PC-3 (cell line): ENCODE measurements around the gene FAM151A. TPM values are rescaled to one million over a fixed set of nuclear protein-coding genes. Genes with fewer than 3 reads are reported as not detected.

ENCODE experiments used
- ATAC-seq: fragments of 200-7000 bp; cut with Tn5 transposase; 2 replicates; pipeline ENCODE4 v1.9.1; 2020; ENCODE audit warnings: mild to moderate bottlenecking, moderate library complexity
- BruUV-seq: library from RNA; stranded (reverse); fragments of 400-500 nt; replicated peaks from 2 replicates; lab custom pipeline; 2021; lab: Mats Ljungman, UMichigan
- CTCF ChIA-PET: fragments of 300-600 bp; sonication (Branson Sonifier 250); formaldehyde crosslinking; loops from one replicate; lab custom pipeline; 2022; ENCODE audit warnings: antibody characterized with exemption; lab: Charles Lee
- POLR2A ChIA-PET: fragments of 300-600 bp; sonication (Branson Sonifier 250); formaldehyde crosslinking; loops from one replicate; lab custom pipeline; 2022; ENCODE audit warnings: antibody characterized with exemption; ENCODE audit not compliant: unreplicated experiment; lab: Charles Lee
- DNase-seq: peaks from one replicate; pipeline ENCODE4 v3.0.0-alpha.2; 2015
- H2AFZ ChIP-seq: fragments of 300-600 bp; sonication (generic); 2 replicates; pipeline ENCODE4 v1.6.0; 2016; ENCODE audit warnings: antibody characterized with exemption, low read length
- H3F3A ChIP-seq: fragments of 300-600 bp; sonication (generic); one replicate; pipeline ENCODE4 v1.6.0; 2017; ENCODE audit warnings: antibody characterized with exemption, low read length, control low read depth, mild to moderate bottlenecking; ENCODE audit not compliant: unreplicated experiment
- H3K27ac ChIP-seq: fragments of 300-600 bp; sonication (generic); 2 replicates; pipeline ENCODE4 v1.5.1; 2016; ENCODE audit warnings: mild to moderate bottlenecking, low read length
- H3K27me3 ChIP-seq: fragments of 300-600 bp; sonication (generic); 2 replicates; pipeline ENCODE4 v1.6.1; 2016; ENCODE audit warnings: low read length, mixed read lengths
- H3K36me3 ChIP-seq: fragments of 300-600 bp; sonication (generic); 2 replicates; pipeline ENCODE4 v1.6.1; 2016; ENCODE audit warnings: low read depth, mixed run types, low read length, mixed read lengths
- H3K4me1 ChIP-seq: fragments of 300-600 bp; sonication (generic); 2 replicates; pipeline ENCODE4 v1.5.1; 2016; ENCODE audit warnings: low read length; ENCODE audit not compliant: insufficient read depth
- H3K4me2 ChIP-seq: fragments of 300-600 bp; sonication (generic); 2 replicates; pipeline ENCODE4 v1.6.0; 2016; ENCODE audit warnings: low read length
- H3K4me3 ChIP-seq: fragments of 300-600 bp; sonication (generic); 2 replicates; pipeline ENCODE4 v1.5.1; 2016; ENCODE audit warnings: mild to moderate bottlenecking, low read length, mixed read lengths
- H3K79me2 ChIP-seq: fragments of 300-600 bp; sonication (generic); 2 replicates; pipeline ENCODE4 v1.6.1; 2017; ENCODE audit warnings: low read length, mixed read lengths
- H3K9ac ChIP-seq: fragments of 300-600 bp; sonication (generic); 2 replicates; pipeline ENCODE4 v1.6.0; 2016; ENCODE audit warnings: mild to moderate bottlenecking, low read length
- H3K9me2 ChIP-seq: fragments of 300-600 bp; sonication (generic); replicated peaks from 2 replicates; pipeline ENCODE4 v1.6.1; 2016; ENCODE audit warnings: mixed run types, low read length, mixed read lengths
- H3K9me3 ChIP-seq: fragments of 300-600 bp; sonication (generic); 2 replicates; pipeline ENCODE4 v1.6.1; 2016; ENCODE audit warnings: low read length, mixed read lengths
- H4K20me1 ChIP-seq: fragments of 300-600 bp; sonication (generic); 2 replicates; pipeline ENCODE4 v1.6.1; 2016; ENCODE audit warnings: low read length, mixed read lengths
- CTCF ChIP-seq: fragments of 300-600 bp; sonication (generic); conservative IDR thresholded peaks from 2 replicates; pipeline ENCODE4 v1.5.1; 2017; ENCODE audit warnings: antibody characterized with exemption, low read depth, mild to moderate bottlenecking, low read length
- EZH2 ChIP-seq: fragments of 300-600 bp; sonication (generic); IDR thresholded peaks from one replicate; pipeline ENCODE4 v1.6.1; 2017; ENCODE audit warnings: antibody characterized with exemption, mild to moderate bottlenecking, low read length; ENCODE audit not compliant: unreplicated experiment
- EZH2phosphoT487 ChIP-seq: fragments of 300-600 bp; sonication (generic); IDR thresholded peaks from 2 replicates; pipeline ENCODE4 v1.6.1; 2018; ENCODE audit warnings: mild to moderate bottlenecking, antibody characterized with exemption, low read length, borderline replicate concordance
- intact Hi-C: fragments of 100-400 bp; cut with micrococcal nuclease; formaldehyde crosslinking; loops from 2 replicates; pipeline ENCODE4 v1.9.0; 2023
- total RNA-seq: library from RNA; depleted of rRNA; stranded (reverse); fragments of >200 nt; gene quantifications from 2 replicates; pipeline ENCODE4 v1.2.3, GENCODE V29; 2014

FAM151A gene
- total RNA-seq, 1 experiment from 2014 or later: not detected

DNA sequence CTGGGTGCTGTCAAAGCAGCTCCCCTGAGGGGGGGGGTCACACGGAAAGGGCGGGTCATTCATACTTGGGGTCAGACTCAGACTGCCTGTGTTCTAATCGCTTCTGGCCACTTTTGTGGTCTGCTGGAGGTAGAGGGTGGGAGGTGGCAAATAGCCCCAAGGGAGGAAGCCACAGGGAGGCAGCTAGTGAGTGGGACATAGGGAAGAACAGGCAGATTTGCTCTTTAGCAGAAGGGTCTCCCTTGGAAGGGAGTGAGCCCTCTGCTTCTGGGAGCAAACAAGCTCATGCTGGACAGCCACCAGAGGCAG is 50.8 kb downstream of the FAM151A start:
- no peaks in the 10 kb centered on the region for H4K20me1 ChIP-seq
- DNase-seq (no peak), ATAC-seq (no peak)
- no peaks in the 10 kb centered on the region for H3K27me3 ChIP-seq
- H3K9me3 ChIP-seq: no peaks in the 10 kb centered on the region
- no peak overlapping the region for H2AFZ ChIP-seq
- intact Hi-C loops: no loop called here
- no peak overlapping the region for H3K4me2 ChIP-seq
- H3K4me1 ChIP-seq: peaks cover 4% of the 10 kb centered on the region; the same call in 1 of the 2 replicates
- TF ChIP-seq CTCF (no peak), EZH2 (no peak), EZH2phosphoT487 (no peak)
- no peaks in the 10 kb centered on the region for H3F3A ChIP-seq
- no peaks in the 10 kb centered on the region for H3K79me2 ChIP-seq
- H3K27ac ChIP-seq: no peak overlapping the region
- H3K4me3 ChIP-seq: no peak overlapping the region
- no TSS peak for BruUV-seq
- CTCF ChIA-PET: no interaction called here
- H3K9ac ChIP-seq: no peak overlapping the region
- no peaks in the 10 kb centered on the region for H3K9me2 ChIP-seq
- POLR2A ChIA-PET: no interaction called here
- no peaks in the 10 kb centered on the region for H3K36me3 ChIP-seq

DNA sequence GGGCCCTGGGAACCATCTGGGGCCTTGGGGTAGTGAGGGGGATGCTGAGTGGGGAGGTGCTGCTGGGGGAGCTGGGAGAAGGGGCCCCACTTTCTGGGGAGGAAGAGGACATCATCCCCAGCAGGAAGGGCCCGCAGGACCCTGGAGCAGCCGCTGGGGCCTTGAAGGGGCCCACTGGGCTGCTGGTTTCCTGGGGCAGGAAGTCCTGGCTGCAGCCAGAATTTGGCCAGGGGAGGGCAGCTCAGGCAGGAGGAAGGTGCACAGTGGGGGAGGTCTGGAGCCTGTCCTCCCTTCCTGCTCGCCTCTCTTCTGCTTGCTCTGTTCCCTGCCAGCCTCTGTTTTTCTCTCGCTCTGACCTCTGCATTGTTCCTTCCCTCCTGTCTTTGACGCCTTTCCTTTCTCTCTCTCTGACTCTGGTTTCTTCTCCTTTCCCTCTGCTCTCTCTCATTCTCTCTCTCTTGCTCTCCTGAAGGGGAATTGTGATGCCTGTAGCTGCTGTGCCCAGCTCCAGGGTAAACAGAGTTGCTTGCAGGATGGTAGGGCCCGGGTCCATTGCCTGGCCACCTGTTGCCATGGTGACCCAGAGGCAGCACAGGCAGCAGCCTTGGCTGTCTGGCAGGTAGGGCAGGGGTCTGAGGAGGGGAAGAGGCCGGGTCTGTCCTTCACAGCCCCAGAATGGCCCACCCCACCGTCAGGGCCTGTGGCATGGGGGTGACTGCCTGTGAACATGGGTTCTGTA is 51.4 kb downstream of the FAM151A start:
- TF ChIP-seq EZH2 (no peak), CTCF (no peak), EZH2phosphoT487 (no peak)
- H4K20me1 ChIP-seq: no peaks in the 10 kb centered on the region
- no peak overlapping the region for H3K27ac ChIP-seq
- no peaks in the 10 kb centered on the region for H3K27me3 ChIP-seq
- peaks cover 5% of the 10 kb centered on the region for H3K4me1 ChIP-seq
- no peak for DNase-seq
- ChIA-PET CTCF (no interaction called here), POLR2A (interaction anchor here (0.6 kb wide), 1 partner anchor 18 kb away, joined by 9 read pairs; no protein-coding TSS in a partner anchor)
- ATAC-seq: peak; percentile 48; the same call in 1 of the 2 replicates
- no peak overlapping the region for H2AFZ ChIP-seq
- BruUV-seq: no TSS peak
- H3K9me3 ChIP-seq: no peaks in the 10 kb centered on the region
- H3K4me2 ChIP-seq: no peak overlapping the region
- intact Hi-C loops: no loop called here
- no peak overlapping the region for H3K4me3 ChIP-seq
- H3F3A ChIP-seq: no peaks in the 10 kb centered on the region
- no peak overlapping the region for H3K9ac ChIP-seq
- no peaks in the 10 kb centered on the region for H3K36me3 ChIP-seq
- H3K9me2 ChIP-seq: no peaks in the 10 kb centered on the region
- H3K79me2 ChIP-seq: no peaks in the 10 kb centered on the region

- no TSS peak for BruUV-seq
Observed at GRCh38 chr1:54571326-54571725, 52.0 kb downstream of the FAM151A start.

More at GRCh38 chr1:54571326-54571725, 52.0 kb downstream of the FAM151A start:
- H3K9ac ChIP-seq: no peak overlapping the region
- CTCF ChIA-PET: no interaction called here
- no peaks in the 10 kb centered on the region for H3K36me3 ChIP-seq
- H3K4me2 ChIP-seq: no peak overlapping the region
- no peaks in the 10 kb centered on the region for H3F3A ChIP-seq
- H3K4me3 ChIP-seq: no peak overlapping the region
- no peaks in the 10 kb centered on the region for H3K9me3 ChIP-seq
- TF ChIP-seq EZH2 (no peak), CTCF (no peak), EZH2phosphoT487 (no peak)
- peaks cover 11% of the 10 kb centered on the region for H3K4me1 ChIP-seq
- no peaks in the 10 kb centered on the region for H3K27me3 ChIP-seq
- no peak for DNase-seq
- ATAC-seq: no peak
- no peak overlapping the region for H3K27ac ChIP-seq
- no peaks in the 10 kb centered on the region for H3K9me2 ChIP-seq
- H3K79me2 ChIP-seq: no peaks in the 10 kb centered on the region
- intact Hi-C loops: no loop called here
- POLR2A ChIA-PET: interaction anchor here (0.6 kb wide), 1 partner anchor 17 kb away, joined by 9 read pairs; no protein-coding TSS in a partner anchor
- H2AFZ ChIP-seq: no peak overlapping the region
- no peaks in the 10 kb centered on the region for H4K20me1 ChIP-seq
